ENCODE data around the gene MEIS2. TPM values are rescaled to one million over a fixed set of nuclear protein-coding genes. Genes with fewer than 3 reads are reported as not detected.

MEIS2 gene
- polyA plus RNA-seq, 2 of the 4 experiments (the other 2 are of a cell fraction), result 7.3 to 11.1 TPM

DNA sequence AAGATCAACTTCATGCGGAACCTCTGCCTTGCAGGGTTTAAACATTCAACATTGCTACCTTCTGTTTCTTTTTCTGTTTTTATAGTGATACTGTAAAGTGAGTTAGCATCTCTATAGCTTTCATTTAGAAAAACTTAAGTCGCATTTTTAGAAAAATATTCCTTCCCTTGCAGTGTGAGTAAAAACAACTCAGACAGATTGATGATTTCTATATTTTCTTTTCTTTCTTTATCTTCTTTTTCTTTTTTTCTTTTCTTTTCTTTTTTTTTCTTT lies 2.8 kb upstream of the MEIS2 start:
- ATAC-seq (no peak), FAIRE-seq (no peak), DNase-seq (ENCODE audit: low read depth in 1 of 2, low spot score in 1 of 2) (no peak)
- POLR2A ChIA-PET, result no interaction called here
- Histone ChIP-seq H3K4me1 (no peaks in the 10 kb centered on the region), H3K9me3 (no peaks in the 10 kb centered on the region), H3K4me2 (peak overlapping the region; percentile 58), H3K27ac (peak overlapping the region; percentile 97 to 100; a peak in 5 of 6 replicates), H3K4me3 (peak overlapping the region; percentile 81)
- TF ChIP-seq HOXA7 (CRISPR knock-in tag; IDR thresholded peaks at IDR 0.05) (no peak), HOXB13 (CRISPR knock-in tag; IDR thresholded peaks at IDR 0.05; ENCODE audit: low read depth) (no peak), POLR2A (IDR thresholded peaks at IDR 0.05; ENCODE audit: low read length) (no peak), HDAC2 (IDR thresholded peaks at IDR 0.05) (no peak), JUN (IDR thresholded peaks at IDR 0.05) (no peak)
- CTCF ChIA-PET, result no interaction called here
- WGBS (ENCODE audit: missing lambda C conversion rate), result 41% methylated on average over 2 of the region's 2 CpGs

- H3K4me3 ChIP-seq, result peak overlapping the region; percentile 81
- FAIRE-seq, result no peak
- ATAC-seq, result peak in 1 of 2 experiments; percentile 15; a peak in 3 of 6 replicates
- 25% methylated on average over 37 of the region's 38 CpGs for WGBS (ENCODE audit: missing lambda C conversion rate)
- peak overlapping the region; percentile 58 for H3K4me2 ChIP-seq
- peak overlapping the region; percentile 97 to 100 for H3K27ac ChIP-seq
- TF ChIP-seq, protein P1, sequence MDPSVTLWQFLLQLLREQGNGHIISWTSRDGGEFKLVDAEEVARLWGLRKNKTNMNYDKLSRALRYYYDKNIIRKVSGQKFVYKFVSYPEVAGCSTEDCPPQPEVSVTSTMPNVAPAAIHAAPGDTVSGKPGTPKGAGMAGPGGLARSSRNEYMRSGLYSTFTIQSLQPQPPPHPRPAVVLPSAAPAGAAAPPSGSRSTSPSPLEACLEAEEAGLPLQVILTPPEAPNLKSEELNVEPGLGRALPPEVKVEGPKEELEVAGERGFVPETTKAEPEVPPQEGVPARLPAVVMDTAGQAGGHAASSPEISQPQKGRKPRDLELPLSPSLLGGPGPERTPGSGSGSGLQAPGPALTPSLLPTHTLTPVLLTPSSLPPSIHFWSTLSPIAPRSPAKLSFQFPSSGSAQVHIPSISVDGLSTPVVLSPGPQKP (IDR thresholded peaks at IDR 0.05; ENCODE audit: low read depth, low read length), result no peak
- no peak for TF ChIP-seq HDAC2 (IDR thresholded peaks at IDR 0.05)
- no peak for TF ChIP-seq TFCP2L1 (CRISPR knock-in tag; IDR thresholded peaks at IDR 0.05)
- no peak for TF ChIP-seq FOSB (CRISPR knock-in tag; IDR thresholded peaks at IDR 0.05)
- no peak for TF ChIP-seq POLR2A (IDR thresholded peaks at IDR 0.05; ENCODE audit: low read length)
- TF ChIP-seq, protein P2, sequence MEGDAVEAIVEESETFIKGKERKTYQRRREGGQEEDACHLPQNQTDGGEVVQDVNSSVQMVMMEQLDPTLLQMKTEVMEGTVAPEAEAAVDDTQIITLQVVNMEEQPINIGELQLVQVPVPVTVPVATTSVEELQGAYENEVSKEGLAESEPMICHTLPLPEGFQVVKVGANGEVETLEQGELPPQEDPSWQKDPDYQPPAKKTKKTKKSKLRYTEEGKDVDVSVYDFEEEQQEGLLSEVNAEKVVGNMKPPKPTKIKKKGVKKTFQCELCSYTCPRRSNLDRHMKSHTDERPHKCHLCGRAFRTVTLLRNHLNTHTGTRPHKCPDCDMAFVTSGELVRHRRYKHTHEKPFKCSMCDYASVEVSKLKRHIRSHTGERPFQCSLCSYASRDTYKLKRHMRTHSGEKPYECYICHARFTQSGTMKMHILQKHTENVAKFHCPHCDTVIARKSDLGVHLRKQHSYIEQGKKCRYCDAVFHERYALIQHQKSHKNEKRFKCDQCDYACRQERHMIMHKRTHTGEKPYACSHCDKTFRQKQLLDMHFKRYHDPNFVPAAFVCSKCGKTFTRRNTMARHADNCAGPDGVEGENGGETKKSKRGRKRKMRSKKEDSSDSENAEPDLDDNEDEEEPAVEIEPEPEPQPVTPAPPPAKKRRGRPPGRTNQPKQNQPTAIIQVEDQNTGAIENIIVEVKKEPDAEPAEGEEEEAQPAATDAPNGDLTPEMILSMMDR (IDR thresholded peaks at IDR 0.05), result no peak
- no peak for TF ChIP-seq SREBF2 (IDR thresholded peaks at IDR 0.05)
- no peak for TF ChIP-seq RFX5 (IDR thresholded peaks at IDR 0.05)
- CTCF ChIA-PET, result no interaction called here
- H3K9me3 ChIP-seq, result no peaks in the 10 kb centered on the region
- POLR2A ChIA-PET, result no interaction called here
- H3K4me1 ChIP-seq, result 0 out of 3 replicates have a peak, but pooled peaks cover 4% of the 10 kb centered on the region
- DNase-seq (ENCODE audit: low read depth in 1 of 2, low spot score in 1 of 2), result peak; percentile 21 to 24
Observed at GRCh38 chr15:37102305-37103162, 2.2 kb upstream of the MEIS2 start.

DNA sequence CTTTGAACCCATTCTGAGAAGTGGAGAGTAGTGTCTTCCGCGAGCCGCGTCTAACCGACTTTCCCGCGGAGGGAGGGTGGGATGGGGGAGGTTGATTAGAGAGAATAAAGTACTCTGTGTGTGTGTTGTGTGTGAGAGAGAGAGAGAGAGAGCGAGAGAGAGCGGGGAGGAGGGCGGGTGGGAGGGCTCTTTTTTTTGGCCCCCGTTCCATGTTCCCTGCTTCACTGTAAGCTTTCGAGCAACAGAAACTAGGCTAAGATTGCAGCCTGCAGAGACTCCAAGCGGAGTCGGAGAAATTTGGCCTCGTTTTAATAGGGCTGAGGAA lies 1.6 kb upstream of the MEIS2 start:
- ATAC-seq (peak in 1 of 2 experiments; percentile 16; a peak in 5 of 6 replicates), FAIRE-seq (no peak), DNase-seq (ENCODE audit: low read depth in 1 of 2, low spot score in 1 of 2) (no peak)
- 0 out of 3 replicates have a peak, but pooled peaks cover 5% of the 10 kb centered on the region for H3K4me1 ChIP-seq
- peak overlapping the region; percentile 97 to 100 for H3K27ac ChIP-seq
- H3K4me2 ChIP-seq, result peak overlapping the region; percentile 58
- POLR2A ChIA-PET, result no interaction called here
- TF ChIP-seq ZC3H11A (IDR thresholded peaks at IDR 0.05) (no peak), ZFP36 (IDR thresholded peaks at IDR 0.05; ENCODE audit: borderline replicate concordance, partially characterized antibody) (no peak), CHD2 (IDR thresholded peaks at IDR 0.05; ENCODE audit: low read length, partially characterized antibody) (no peak), FOSB (CRISPR knock-in tag; IDR thresholded peaks at IDR 0.05) (no peak), CEBPB (IDR thresholded peaks at IDR 0.05) (no peak), RNF2 (IDR thresholded peaks at IDR 0.05; ENCODE audit: borderline replicate concordance, low read depth) (no peak), BHLHE40 (IDR thresholded peaks at IDR 0.05; ENCODE audit: low read depth, low read length) (no peak)
- H3K9me3 ChIP-seq, result no peaks in the 10 kb centered on the region
- WGBS (ENCODE audit: missing lambda C conversion rate), result 0% methylated on average over 5 of the region's 15 CpGs
- peak overlapping the region; percentile 81 for H3K4me3 ChIP-seq
- CTCF ChIA-PET, result interaction anchor here (0.9 to 1.5 kb wide), 3 partner anchors 9 to 600 kb away, joined by 3 to 4 read pairs (median 4); no protein-coding TSS in a partner anchor

DNA sequence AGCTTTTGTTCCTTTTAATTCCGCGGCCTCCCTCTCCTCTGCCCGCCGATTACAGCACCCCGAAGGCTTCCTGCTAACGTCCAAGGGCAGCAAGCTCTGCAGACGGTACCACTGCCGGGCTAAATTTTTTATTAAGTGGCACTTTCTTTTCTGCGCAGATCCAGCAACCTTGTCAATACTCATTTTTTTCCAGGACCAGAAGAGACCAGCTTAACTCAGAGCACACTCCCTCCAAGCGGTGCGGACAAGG lies 542 bp upstream of the MEIS2 start:
- no peak for TF ChIP-seq GATA3 (IDR thresholded peaks at IDR 0.05; ENCODE audit: borderline replicate concordance)
- no peak for TF ChIP-seq POLR2AphosphoS2 (conservative IDR thresholded peaks at IDR 0.05; ENCODE audit: low read length)
- no peak for TF ChIP-seq CHD4 (IDR thresholded peaks at IDR 0.05; ENCODE audit: borderline replicate concordance)
- no peak for TF ChIP-seq RARB (CRISPR knock-in tag; IDR thresholded peaks at IDR 0.05)
- TF ChIP-seq KDM5A (IDR thresholded peaks at IDR 0.05), result peak; percentile 33; the same call in 1 of the 2 replicates
- ChIA-PET CTCF (interaction anchor here (0.6 to 1.5 kb wide), 4 partner anchors 34 to 599 kb away, joined by 3 to 4 read pairs (median 4); no protein-coding TSS in a partner anchor), POLR2A (no interaction called here)
- ATAC-seq (peak; percentile 22 to 34; a peak in 5 of 6 replicates), DNase-seq (ENCODE audit: low read depth in 1 of 2, low spot score in 1 of 2) (no peak), FAIRE-seq (no peak)
- H3K9me3 ChIP-seq, result no peaks in the 10 kb centered on the region
- peak overlapping the region; percentile 58 for H3K4me2 ChIP-seq
- H3K27ac ChIP-seq, result peak overlapping the region; percentile 97 to 100
- H3K4me1 ChIP-seq, result 0 out of 3 replicates have a peak, but pooled peaks cover 5% of the 10 kb centered on the region
- H3K4me3 ChIP-seq, result peak overlapping the region; percentile 81
- WGBS (ENCODE audit: missing lambda C conversion rate), result 2% methylated on average over 11 of the region's 11 CpGs
